K562 (cell line): ENCODE results near the gene ETFBKMT. TPM values are rescaled to one million over a fixed set of nuclear protein-coding genes. Genes with fewer than 3 reads are reported as not detected.

ENCODE experiments used
- ATF7 ChIP-seq: fragments of 450-650 bp; IDR thresholded peaks from 2 replicates; pipeline ENCODE4 v1.7.1; 2014; ENCODE audit warnings: mild to moderate bottlenecking, moderate library complexity
- BACH1 ChIP-seq: fragments of 200-800 bp; sonication (Bioruptor generic); IDR thresholded peaks from 2 replicates; pipeline ENCODE4 v1.6.1; 2016; ENCODE audit warnings: missing genetic modification characterization, missing compliant biosample characterization
- CBX2 ChIP-seq: fragments of 200-600 bp; sonication (generic); IDR thresholded peaks from one replicate; pipeline ENCODE4 v1.6.1; 2012; ENCODE audit warnings: mild to moderate bottlenecking, low read length, inconsistent platforms; ENCODE audit not compliant: insufficient read depth, poor library complexity, severe bottlenecking
- CXXC5 ChIP-seq: fragments of 250-450 bp; sonication (Bioruptor Pico); IDR thresholded peaks from 2 replicates; pipeline ENCODE4 v1.8.0; 2022; ENCODE audit warnings: inconsistent platforms, mild to moderate bottlenecking, moderate library complexity
- E2F3 ChIP-seq: fragments of 250-450 bp; sonication (Bioruptor Pico); IDR thresholded peaks from 2 replicates; pipeline ENCODE4 v1.4.0; 2020; ENCODE audit warnings: mild to moderate bottlenecking
- EGR1 ChIP-seq: fragments of 450-650 bp; conservative IDR thresholded peaks from 2 replicates; pipeline ENCODE4 v1.6.1; 2017; ENCODE audit warnings: mild to moderate bottlenecking
- ELF4 ChIP-seq: fragments of 450-650 bp; formaldehyde crosslinking; IDR thresholded peaks from 2 replicates; pipeline ENCODE4 v1.4.0; 2022; ENCODE audit warnings: missing genetic modification characterization
- ESRRB ChIP-seq: fragments of 250-450 bp; sonication (Bioruptor Pico); IDR thresholded peaks from 2 replicates; pipeline ENCODE4 v1.5.0; 2020; ENCODE audit warnings: mild to moderate bottlenecking, moderate library complexity, borderline replicate concordance
- HDAC1 ChIP-seq, 2 experiments: fragments of 450-650 bp; IDR thresholded peaks; 2 replicates each; pipeline ENCODE4 v1.6.1; 2016 to 2017; ENCODE audit warnings: inconsistent platforms in 1 of 2, mild to moderate bottlenecking in 1 of 2, moderate library complexity in 1 of 2
- HSF4 ChIP-seq: fragments of 250-450 bp; sonication (Bioruptor Pico); IDR thresholded peaks from 2 replicates; pipeline ENCODE4 v2.1.2; 2022; ENCODE audit warnings: mild to moderate bottlenecking, moderate library complexity, borderline replicate concordance
- LCOR ChIP-seq: sonication (generic); formaldehyde crosslinking; IDR thresholded peaks from 2 replicates; pipeline ENCODE4 v1.8.0; 2022; ENCODE audit warnings: mild to moderate bottlenecking, missing genetic modification reagents
- NR2C1 ChIP-seq, 2 experiments: fragments of 450-650 bp; IDR thresholded peaks; 2 replicates each; pipeline ENCODE4 v1.6.1; 2017; ENCODE audit warnings: mild to moderate bottlenecking in 2 of 2, antibody characterized with exemption in 1 of 2, inconsistent platforms in 1 of 2, missing compliant biosample characterization in 1 of 2, missing genetic modification characterization in 1 of 2
- POLR3G ChIP-seq: IDR thresholded peaks from 2 replicates; pipeline ENCODE4 v1.6.1; 2011; ENCODE audit not compliant: insufficient read length, insufficient replicate concordance; ENCODE audit errors: extremely low read depth
- RAD21 ChIP-seq, 2 experiments: fragments of 250-450 bp in 1 of 2; fragments of 450-650 bp in 1 of 2; sonication (Bioruptor Pico) in 1 of 2; formaldehyde crosslinking in 1 of 2; IDR thresholded peaks in 1 of 2; conservative IDR thresholded peaks in 1 of 2; 2 replicates each; pipeline versions ENCODE4 v1.4.0 to v1.8.0; 2020 to 2022; ENCODE audit warnings: mild to moderate bottlenecking in 2 of 2, moderate library complexity in 1 of 2
- RUNX1 ChIP-seq: sonication (generic); IDR thresholded peaks from 2 replicates; pipeline ENCODE4 v1.6.1; 2016; ENCODE audit warnings: antibody characterized with exemption, low read depth
- SAFB ChIP-seq: fragments of 200-400 bp; formaldehyde crosslinking; IDR thresholded peaks from 2 replicates; pipeline ENCODE4 v1.6.1; 2017; ENCODE audit warnings: low read depth, low read length, borderline replicate concordance
- TOE1 ChIP-seq, 2 experiments: fragments of 450-650 bp in 1 of 2; sonication (generic) in 1 of 2; formaldehyde crosslinking in 1 of 2; IDR thresholded peaks; 2 replicates each; pipeline versions ENCODE4 v1.7.1 to v1.8.0; 2016 to 2022; ENCODE audit warnings: borderline replicate concordance in 2 of 2, mild to moderate bottlenecking in 2 of 2, antibody characterized with exemption in 1 of 2, inconsistent platforms in 1 of 2, low read depth in 1 of 2, missing genetic modification reagents in 1 of 2, moderate library complexity in 1 of 2
- ZC3H8 ChIP-seq: fragments of 450-650 bp; IDR thresholded peaks from 2 replicates; pipeline ENCODE4 v1.6.1; 2017
- ZFP36 ChIP-seq: fragments of 150-350 bp; IDR thresholded peaks from 2 replicates; pipeline ENCODE4 v1.6.1; 2018; ENCODE audit warnings: low read length, low read depth; ENCODE audit not compliant: partially characterized antibody
- ZNF695 ChIP-seq: fragments of 450-650 bp; formaldehyde crosslinking; IDR thresholded peaks from 2 replicates; pipeline ENCODE4 v1.4.0; 2020; ENCODE audit warnings: mild to moderate bottlenecking, moderate library complexity
- ZSCAN32 ChIP-seq: fragments of 450-650 bp; formaldehyde crosslinking; IDR thresholded peaks from 2 replicates; pipeline ENCODE4 v1.4.0; 2020; ENCODE audit warnings: mild to moderate bottlenecking, moderate library complexity
- polyA plus RNA-seq, 8 experiments: library from polyadenylated mRNA; depleted of rRNA in 4 of 8; stranded (reverse) in 5 of 8; unstranded in 3 of 8; fragments of >200 nt; fragmentation: Nextera tagmentation in 2 of 8; fragmentation: Illumina TruSeq in 1 of 8; extraction: Ambion mirVana in 2 of 8; extraction: Trizol in 1 of 8; gene quantifications; 2 replicates each; pipeline versions ENCODE4 v1.2.1 to v1.2.3, GENCODE V29; 2011 to 2014; ENCODE audit warnings: inconsistent platforms in 1 of 8, missing spikeins in 1 of 8
- total RNA-seq, 7 experiments: library from RNA; depleted of rRNA in 6 of 7; stranded (reverse); fragments of >200 nt in 6 of 7; fragmentation: Illumina TruSeq in 2 of 7; extraction: Trizol in 2 of 7; gene quantifications; 2 replicates each; pipeline versions ENCODE4 v1.2.1 to v1.2.3, GENCODE V29; 2011 to 2021; ENCODE audit warnings: low replicate concordance in 1 of 7
- TF ChIP-seq, protein P1 (sequence below): fragments of 250-450 bp; sonication (Bioruptor Pico); IDR thresholded peaks from 2 replicates; pipeline ENCODE4 v1.4.0; 2020

ETFBKMT gene
- total and polyA plus RNA-seq, 9 of the 15 experiments (the other 6 are each of a cell fraction or from before 2014, with no cell fraction given) = 0.18 to 1.7 (median 0.96) TPM

- TF ChIP-seq, protein P1, sequence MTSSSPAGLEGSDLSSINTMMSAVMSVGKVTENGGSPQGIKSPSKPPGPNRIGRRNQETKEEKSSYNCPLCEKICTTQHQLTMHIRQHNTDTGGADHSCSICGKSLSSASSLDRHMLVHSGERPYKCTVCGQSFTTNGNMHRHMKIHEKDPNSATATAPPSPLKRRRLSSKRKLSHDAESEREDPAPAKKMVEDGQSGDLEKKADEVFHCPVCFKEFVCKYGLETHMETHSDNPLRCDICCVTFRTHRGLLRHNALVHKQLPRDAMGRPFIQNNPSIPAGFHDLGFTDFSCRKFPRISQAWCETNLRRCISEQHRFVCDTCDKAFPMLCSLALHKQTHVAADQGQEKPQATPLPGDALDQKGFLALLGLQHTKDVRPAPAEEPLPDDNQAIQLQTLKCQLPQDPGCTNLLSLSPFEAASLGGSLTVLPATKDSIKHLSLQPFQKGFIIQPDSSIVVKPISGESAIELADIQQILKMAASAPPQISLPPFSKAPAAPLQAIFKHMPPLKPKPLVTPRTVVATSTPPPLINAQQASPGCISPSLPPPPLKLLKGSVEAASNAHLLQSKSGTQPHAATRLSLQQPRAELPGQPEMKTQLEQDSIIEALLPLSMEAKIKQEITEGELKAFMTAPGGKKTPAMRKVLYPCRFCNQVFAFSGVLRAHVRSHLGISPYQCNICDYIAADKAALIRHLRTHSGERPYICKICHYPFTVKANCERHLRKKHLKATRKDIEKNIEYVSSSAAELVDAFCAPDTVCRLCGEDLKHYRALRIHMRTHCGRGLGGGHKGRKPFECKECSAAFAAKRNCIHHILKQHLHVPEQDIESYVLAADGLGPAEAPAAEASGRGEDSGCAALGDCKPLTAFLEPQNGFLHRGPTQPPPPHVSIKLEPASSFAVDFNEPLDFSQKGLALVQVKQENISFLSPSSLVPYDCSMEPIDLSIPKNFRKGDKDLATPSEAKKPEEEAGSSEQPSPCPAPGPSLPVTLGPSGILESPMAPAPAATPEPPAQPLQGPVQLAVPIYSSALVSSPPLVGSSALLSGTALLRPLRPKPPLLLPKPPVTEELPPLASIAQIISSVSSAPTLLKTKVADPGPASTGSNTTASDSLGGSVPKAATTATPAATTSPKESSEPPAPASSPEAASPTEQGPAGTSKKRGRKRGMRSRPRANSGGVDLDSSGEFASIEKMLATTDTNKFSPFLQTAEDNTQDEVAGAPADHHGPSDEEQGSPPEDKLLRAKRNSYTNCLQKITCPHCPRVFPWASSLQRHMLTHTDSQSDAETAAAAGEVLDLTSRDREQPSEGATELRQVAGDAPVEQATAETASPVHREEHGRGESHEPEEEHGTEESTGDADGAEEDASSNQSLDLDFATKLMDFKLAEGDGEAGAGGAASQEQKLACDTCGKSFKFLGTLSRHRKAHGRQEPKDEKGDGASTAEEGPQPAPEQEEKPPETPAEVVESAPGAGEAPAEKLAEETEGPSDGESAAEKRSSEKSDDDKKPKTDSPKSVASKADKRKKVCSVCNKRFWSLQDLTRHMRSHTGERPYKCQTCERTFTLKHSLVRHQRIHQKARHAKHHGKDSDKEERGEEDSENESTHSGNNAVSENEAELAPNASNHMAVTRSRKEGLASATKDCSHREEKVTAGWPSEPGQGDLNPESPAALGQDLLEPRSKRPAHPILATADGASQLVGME (CRISPR knock-in tag) = no peak
- TF ChIP-seq RAD21 (CRISPR knock-in tag; conservative IDR thresholded peaks at IDR 0.05 in 1 of 2, IDR thresholded peaks at IDR 0.05 in 1 of 2) (peak; percentile 48 to 51), POLR3G (no peak), TOE1 (IDR thresholded peaks at IDR 0.05; ENCODE audit: borderline replicate concordance) (peak; percentile 87; the same call in 1 of the 2 replicates), TOE1 (CRISPR knock-in tag; IDR thresholded peaks at IDR 0.05; ENCODE audit: borderline replicate concordance, low read depth) (no peak), ESRRB (no peak), ZFP36 (no peak), LCOR (CRISPR knock-in tag) (peak; percentile 68; the same call in 1 of the 2 replicates), ATF7 (peak; percentile 89), HDAC1 (IDR thresholded peaks at IDR 0.05) (peak in 1 of 2 experiments; percentile 57; a peak in 1 of 4 replicates), NR2C1 (IDR thresholded peaks at IDR 0.05) (peak; percentile 88), NR2C1 (tag; IDR thresholded peaks at IDR 0.05) (peak; percentile 92), EGR1 (0 out of 2 replicates have a peak, but pooled peaks have one; percentile 11), BACH1 (tag) (no peak), CXXC5 (CRISPR knock-in tag) (peak; percentile 90), E2F3 (CRISPR knock-in tag) (peak; percentile 68; the same call in 1 of the 2 replicates), ZSCAN32 (CRISPR knock-in tag) (no peak), ELF4 (CRISPR knock-in tag) (no peak), HSF4 (CRISPR knock-in tag) (no peak), ZC3H8 (no peak), CBX2 (no peak), ZNF695 (CRISPR knock-in tag) (no peak), SAFB (no peak), RUNX1 (no peak)
Measured at GRCh38 chr12:31659087-31659942, at the start of gene ETFBKMT (continued).
